MM.1S (cell line): ENCODE data around the gene ASTN1.

ENCODE experiments used
- CTCF ChIP-seq: fragments of 300-600 bp; sonication (generic); IDR thresholded peaks from 2 replicates; pipeline ENCODE4 v1.5.1; 2016; ENCODE audit warnings: antibody characterized with exemption, low read length, mixed read lengths
- EZH2 ChIP-seq: fragments of 300-600 bp; sonication (generic); optimal IDR thresholded peaks from 2 replicates; pipeline ENCODE3; 2017; ENCODE audit warnings: low read depth, mild to moderate bottlenecking, antibody characterized with exemption, low read length, mixed read lengths
- EZH2phosphoT487 ChIP-seq: fragments of 300-600 bp; sonication (generic); IDR thresholded peaks from 2 replicates; pipeline ENCODE4 v1.6.1; 2018; ENCODE audit warnings: antibody characterized with exemption, low read length

- TF ChIP-seq CTCF (no peak), EZH2 (no peak), EZH2phosphoT487 (no peak)
Measured at GRCh38 chr1:177045151-177045550, 119.4 kb downstream of the ASTN1 start.
